HFF-Myc (cell line): ENCODE measurements around the gene PRKN.

ENCODE experiments used
- DNase-seq: peaks from one replicate; pipeline ENCODE4 v3.0.0-alpha.2; 2011; ENCODE audit warnings: low read depth; ENCODE audit errors: extremely low read depth
- H3K4me3 ChIP-seq: replicated peaks from 2 replicates; pipeline ENCODE4 v1.5.1; 2011; ENCODE audit warnings: low read depth, mild to moderate bottlenecking, control low read depth, low read length
- CTCF ChIP-seq: IDR thresholded peaks from 2 replicates; pipeline ENCODE4 v1.5.1; 2012; ENCODE audit warnings: mild to moderate bottlenecking, low read depth, low read length, control low read depth; ENCODE audit errors: missing control alignments

Gene PRKN

GRCh38 chr6:162239330-162239729 lies 488.2 kb downstream of the PRKN start:
- DNase-seq, result no peak
- TF ChIP-seq CTCF, result no peak
- H3K4me3 ChIP-seq, result no peak overlapping the region

- no peak overlapping the region for H3K4me3 ChIP-seq
- no peak for DNase-seq
- TF ChIP-seq CTCF, result no peak
Observed at GRCh38 chr6:162238675-162239074, 488.9 kb downstream of the PRKN start.

- no peak for DNase-seq
- TF ChIP-seq CTCF, result no peak
- H3K4me3 ChIP-seq, result no peak overlapping the region
Observed at GRCh38 chr6:162237331-162237730, 490.2 kb downstream of the PRKN start.

GRCh38 chr6:162234631-162235030 lies 492.9 kb downstream of the PRKN start:
- no peak for TF ChIP-seq CTCF
- DNase-seq, result no peak
- H3K4me3 ChIP-seq, result no peak overlapping the region

GRCh38 chr6:162230147-162230752 lies 497.3 kb downstream of the PRKN start:
- DNase-seq, result no peak
- no peak overlapping the region for H3K4me3 ChIP-seq
- no peak for TF ChIP-seq CTCF

GRCh38 chr6:162229093-162229492 lies 498.5 kb downstream of the PRKN start:
- H3K4me3 ChIP-seq, result no peak overlapping the region
- TF ChIP-seq CTCF, result no peak
- DNase-seq, result no peak

- no peak overlapping the region for H3K4me3 ChIP-seq
- no peak for TF ChIP-seq CTCF
- no peak for DNase-seq
Observed at GRCh38 chr6:162226803-162227202, 500.8 kb downstream of the PRKN start.
